Endodermal cell (in vitro differentiated cells): Measurements from ENCODE around the gene PDE4D. TPM values are rescaled to one million over a fixed set of nuclear protein-coding genes. Genes with fewer than 3 reads are reported as not detected.

ENCODE experiments used
- DNase-seq: peaks from one replicate; pipeline ENCODE4 v3.0.0-alpha.2; 2017
- H3K27ac ChIP-seq: 2 replicates; pipeline ENCODE4 v1.5.1; 2013; ENCODE audit warnings: mild to moderate bottlenecking, low read depth, low read length, moderate library complexity
- H3K27me3 ChIP-seq: 2 replicates; pipeline ENCODE4 v1.6.1; 2013; ENCODE audit warnings: mild to moderate bottlenecking, low read length, moderate library complexity; ENCODE audit not compliant: insufficient read depth, control insufficient read depth, poor library complexity, severe bottlenecking
- H3K36me3 ChIP-seq: 2 replicates; pipeline ENCODE4 v1.7.0; 2013; ENCODE audit warnings: mild to moderate bottlenecking, low read length, moderate library complexity; ENCODE audit not compliant: control insufficient read depth, insufficient read depth
- H3K4me1 ChIP-seq: one replicate; pipeline ENCODE4 v1.7.0; 2013; ENCODE audit warnings: low read length; ENCODE audit not compliant: control insufficient read depth, insufficient read depth
- H3K4me3 ChIP-seq: 2 replicates; pipeline ENCODE4 v1.5.1; 2013; ENCODE audit warnings: mild to moderate bottlenecking, low read length, moderate library complexity
- H3K9ac ChIP-seq: 2 replicates; pipeline ENCODE4 v1.6.1; 2013; ENCODE audit warnings: mild to moderate bottlenecking, low read length, moderate library complexity; ENCODE audit not compliant: poor library complexity, severe bottlenecking; ENCODE audit errors: extremely low read depth
- H3K9me3 ChIP-seq: 2 replicates; pipeline ENCODE4 v1.6.1; 2013; ENCODE audit warnings: mild to moderate bottlenecking, low read length, moderate library complexity; ENCODE audit not compliant: control insufficient read depth
- H3K27ac Mint-ChIP-seq: 2 replicates; pipeline ENCODE4 v1.8.0; 2020; ENCODE audit warnings: mixed read lengths
- H3K27me3 Mint-ChIP-seq: 2 replicates; pipeline ENCODE4 v1.8.0; 2021; ENCODE audit warnings: mild to moderate bottlenecking, mixed read lengths; ENCODE audit not compliant: insufficient read depth
- H3K36me3 Mint-ChIP-seq: 2 replicates; pipeline ENCODE4 v1.8.0; 2020; ENCODE audit warnings: low read depth, mixed read lengths
- H3K4me1 Mint-ChIP-seq: 2 replicates; pipeline ENCODE4 v1.8.0; 2020; ENCODE audit warnings: mixed read lengths
- H3K4me3 Mint-ChIP-seq: 2 replicates; pipeline ENCODE4 v1.8.0; 2020; ENCODE audit warnings: mild to moderate bottlenecking, moderate library complexity, mixed read lengths
- H3K9me3 Mint-ChIP-seq: 2 replicates; pipeline ENCODE4 v1.8.0; 2020; ENCODE audit warnings: mild to moderate bottlenecking, mixed read lengths
- CTCF ChIP-seq: fragments of 200-600 bp; sonication (generic); conservative IDR thresholded peaks from 2 replicates; pipeline ENCODE4 v1.5.0; 2021; ENCODE audit warnings: antibody characterized with exemption, mild to moderate bottlenecking
- WGBS, 2 experiments: methylation state at CpG; one replicate each; pipeline versions ENCODE4 v1.1.5 to v1.1.7; 2013; ENCODE audit warnings: missing lambda C conversion rate in 2 of 2, mixed read lengths in 1 of 2; ENCODE audit not compliant: insufficient coverage in 1 of 2, insufficient read length in 1 of 2; 5-methylcytosine and 5-hydroxymethylcytosine counted together
- total RNA-seq, 2 donors: library from RNA; stranded (reverse); fragmentation: NEBNext Ultra II Directional in 1 of 2; extraction: Animal tissue kit (Norgen Biotek cat#: 25700) in 1 of 2; gene quantifications; 2 replicates in 1 of 2; 3 replicates in 1 of 2; pipeline ENCODE4 v1.2.1, GENCODE V29; 2021

The PDE4D gene
- total RNA-seq, 2 donors from 2014 or later = 9.2 to 11.4 TPM

GRCh38 chr5:59253625-59254024, 639.9 kb downstream of the PDE4D start:
- no peak overlapping the region for H3K4me3 Mint-ChIP-seq
- H3K27ac Mint-ChIP-seq = no peak overlapping the region
- no peaks in the 10 kb centered on the region for H3K36me3 Mint-ChIP-seq
- no peaks in the 10 kb centered on the region for H3K27me3 Mint-ChIP-seq
- TF ChIP-seq CTCF = no peak
- Histone ChIP-seq H3K27me3 (no peaks in the 10 kb centered on the region), H3K9me3 (no peaks in the 10 kb centered on the region), H3K27ac (no peak overlapping the region), H3K9ac (no peak overlapping the region), H3K36me3 (no peaks in the 10 kb centered on the region), H3K4me3 (no peak overlapping the region), H3K4me1 (no peaks in the 10 kb centered on the region)
- WGBS, 2 experiments = no CpG with 5 or more reads among the region's 1 CpG
- DNase-seq = no peak
- no peaks in the 10 kb centered on the region for H3K9me3 Mint-ChIP-seq
- peaks cover 2% of the 10 kb centered on the region for H3K4me1 Mint-ChIP-seq

GRCh38 chr5:59251627-59252026, 641.9 kb downstream of the PDE4D start:
- Histone ChIP-seq H3K27ac (no peak overlapping the region), H3K9ac (no peak overlapping the region), H3K27me3 (no peaks in the 10 kb centered on the region), H3K4me1 (no peaks in the 10 kb centered on the region), H3K4me3 (no peak overlapping the region), H3K36me3 (no peaks in the 10 kb centered on the region), H3K9me3 (no peaks in the 10 kb centered on the region)
- Mint-ChIP-seq H3K9me3 (no peaks in the 10 kb centered on the region), H3K27ac (no peak overlapping the region), H3K36me3 (no peaks in the 10 kb centered on the region), H3K27me3 (no peaks in the 10 kb centered on the region), H3K4me1 (no peaks in the 10 kb centered on the region), H3K4me3 (no peak overlapping the region)
- no peak for DNase-seq
- no peak for TF ChIP-seq CTCF
- WGBS, 2 experiments = 84 to 85% methylated on average over 2 to 3 of the region's 3 CpGs

DNA sequence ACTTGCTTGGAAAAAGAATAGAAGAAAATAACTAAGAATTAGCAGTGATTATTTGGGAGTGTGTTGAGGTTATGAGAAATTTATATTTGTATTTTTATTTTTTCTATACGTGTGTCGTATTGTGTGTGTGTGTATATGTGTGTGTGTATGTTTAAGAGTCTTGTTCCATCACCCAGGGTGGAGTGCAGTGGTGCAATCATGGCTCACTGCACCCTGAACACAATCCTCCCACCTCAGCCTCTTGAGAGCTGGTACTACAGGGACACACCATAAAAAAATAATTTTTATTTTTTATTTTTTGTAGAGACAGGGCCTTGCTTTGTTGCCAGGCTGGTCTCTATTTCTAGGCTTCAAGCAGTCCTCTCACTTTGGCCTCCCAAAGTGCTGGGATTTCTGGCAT, 643.8 kb downstream of the PDE4D start:
- Histone ChIP-seq H3K9ac (no peak overlapping the region), H3K36me3 (no peaks in the 10 kb centered on the region), H3K4me3 (no peak overlapping the region), H3K27me3 (no peaks in the 10 kb centered on the region), H3K4me1 (no peaks in the 10 kb centered on the region), H3K9me3 (no peaks in the 10 kb centered on the region), H3K27ac (no peak overlapping the region)
- Mint-ChIP-seq H3K9me3 (no peaks in the 10 kb centered on the region), H3K27ac (no peak overlapping the region), H3K27me3 (no peaks in the 10 kb centered on the region), H3K36me3 (no peaks in the 10 kb centered on the region), H3K4me3 (no peak overlapping the region), H3K4me1 (no peaks in the 10 kb centered on the region)
- no peak for TF ChIP-seq CTCF
- WGBS, 2 experiments = 87 to 100% methylated on average over 2 of the region's 2 CpGs
- DNase-seq = no peak
